Mammary epithelial cell (primary cell): ENCODE results near the gene IGLL1.

Experiments used
- CTCF ChIP-seq, 2 donors: IDR thresholded peaks in 1 of 2; conservative IDR thresholded peaks in 1 of 2; 2 replicates each; pipeline ENCODE4 v1.5.1; 2011 to 2012; ENCODE audit warnings: inconsistent platforms in 2 of 2, low read length in 2 of 2, mild to moderate bottlenecking in 2 of 2, control low read depth in 1 of 2, low read depth in 1 of 2; ENCODE audit not compliant: insufficient read depth in 1 of 2; ENCODE audit errors: extremely low read depth in 1 of 2
- EZH2 ChIP-seq: IDR thresholded peaks from 2 replicates; pipeline ENCODE4 v1.6.1; 2012; ENCODE audit warnings: low read length, inconsistent platforms, borderline replicate concordance

GRCh38 chr22:23536821-23537345 is 43.2 kb downstream of the IGLL1 start:
- no peak for TF ChIP-seq CTCF (conservative IDR thresholded peaks at IDR 0.05 in 1 of 2, IDR thresholded peaks at IDR 0.05 in 1 of 2; ENCODE audit: extremely low read depth in 1 of 2, insufficient read depth in 1 of 2, low read depth in 1 of 2, low read length in 2 of 2)
- TF ChIP-seq EZH2 = no peak
